GM23338 (cell line): ENCODE results near the gene PTPRN2. TPM values are rescaled to one million over a fixed set of nuclear protein-coding genes. Genes with fewer than 3 reads are reported as not detected.

ENCODE experiments used
- ATAC-seq: fragments of 200-7000 bp; cut with Tn5 transposase; 3 replicates; pipeline ENCODE4 v1.9.1; 2020
- DNase-seq: peaks from one replicate; pipeline ENCODE4 v3.0.0-alpha.2; 2015; ENCODE audit warnings: low spot score
- H2AFZ ChIP-seq: fragments of 200-600 bp; sonication (generic); 2 replicates; pipeline ENCODE4 v1.8.0; 2016; ENCODE audit warnings: antibody characterized with exemption, mild to moderate bottlenecking, moderate library complexity
- H3F3A ChIP-seq: fragments of 200-600 bp; sonication (generic); replicated peaks from 2 replicates; pipeline ENCODE4 v1.8.0; 2017; ENCODE audit warnings: antibody characterized with exemption, mixed run types, low read depth
- H3K27ac ChIP-seq: fragments of 200-600 bp; sonication (generic); 2 replicates; pipeline ENCODE4 v1.6.1; 2016; ENCODE audit warnings: low read depth
- H3K27me3 ChIP-seq: fragments of 200-600 bp; sonication (generic); 2 replicates; pipeline ENCODE4 v1.8.0; 2016; ENCODE audit warnings: mild to moderate bottlenecking, mixed run types, moderate library complexity; ENCODE audit not compliant: insufficient read depth
- H3K36me3 ChIP-seq: fragments of 200-600 bp; sonication (generic); 2 replicates; pipeline ENCODE4 v1.8.0; 2016; ENCODE audit warnings: mild to moderate bottlenecking; ENCODE audit not compliant: insufficient read depth
- H3K4me1 ChIP-seq: fragments of 200-600 bp; sonication (generic); 2 replicates; pipeline ENCODE4 v1.8.0; 2016; ENCODE audit warnings: mild to moderate bottlenecking, moderate library complexity; ENCODE audit not compliant: insufficient read depth
- H3K4me2 ChIP-seq: fragments of 200-600 bp; sonication (generic); 2 replicates; pipeline ENCODE4 v1.7.1; 2017; ENCODE audit warnings: mixed run types
- H3K4me3 ChIP-seq: fragments of 200-600 bp; sonication (generic); 2 replicates; pipeline ENCODE4 v1.6.1; 2016; ENCODE audit warnings: mixed run types
- H3K79me2 ChIP-seq: fragments of 200-600 bp; sonication (generic); replicated peaks from 2 replicates; pipeline ENCODE4 v1.8.0; 2017; ENCODE audit warnings: mild to moderate bottlenecking; ENCODE audit not compliant: insufficient read depth
- H3K9me2 ChIP-seq: fragments of 200-600 bp; sonication (generic); 2 replicates; pipeline ENCODE4 v1.8.0; 2017; ENCODE audit not compliant: insufficient read depth
- H4K20me1 ChIP-seq: fragments of 200-600 bp; sonication (generic); replicated peaks from 2 replicates; pipeline ENCODE4 v1.8.0; 2017; ENCODE audit warnings: mild to moderate bottlenecking; ENCODE audit not compliant: insufficient read depth
- H3K27ac Mint-ChIP-seq: 2 replicates; pipeline ENCODE4 v1.8.0; 2020; ENCODE audit warnings: inconsistent platforms, mild to moderate bottlenecking, moderate library complexity, mixed read lengths
- H3K27me3 Mint-ChIP-seq: 3 replicates; pipeline ENCODE4 v1.8.0; 2022; ENCODE audit warnings: low read depth, mild to moderate bottlenecking, moderate library complexity, mixed read lengths, inconsistent platforms; ENCODE audit not compliant: insufficient read depth, poor library complexity
- H3K36me3 Mint-ChIP-seq: 3 replicates; pipeline ENCODE4 v1.8.0; 2021; ENCODE audit warnings: low read depth, mild to moderate bottlenecking, inconsistent platforms, moderate library complexity, mixed read lengths
- H3K4me1 Mint-ChIP-seq: 3 replicates; pipeline ENCODE4 v1.8.0; 2020; ENCODE audit warnings: mild to moderate bottlenecking, inconsistent platforms, mixed read lengths
- H3K4me3 Mint-ChIP-seq: 3 replicates; pipeline ENCODE4 v1.8.0; 2021; ENCODE audit warnings: moderate library complexity, mild to moderate bottlenecking, inconsistent platforms, mixed read lengths
- H3K9me3 Mint-ChIP-seq: 3 replicates; pipeline ENCODE4 v1.8.0; 2020; ENCODE audit warnings: moderate library complexity, mild to moderate bottlenecking, inconsistent platforms, mixed read lengths
- CREB1 ChIP-seq: fragments of 250-450 bp; sonication (Bioruptor Pico); IDR thresholded peaks from 2 replicates; pipeline ENCODE4 v1.5.0; 2020; ENCODE audit warnings: low read depth, mild to moderate bottlenecking, moderate library complexity
- EZH2 ChIP-seq: fragments of 200-600 bp; sonication (generic); IDR thresholded peaks from one replicate; pipeline ENCODE4 v1.8.0; 2017; ENCODE audit warnings: antibody characterized with exemption, mild to moderate bottlenecking, low read depth; ENCODE audit not compliant: unreplicated experiment
- NANOG ChIP-seq: IDR thresholded peaks from 2 replicates; pipeline ENCODE4 v1.6.1; 2016; ENCODE audit warnings: antibody characterized with exemption, borderline replicate concordance
- STAT1 ChIP-seq: IDR thresholded peaks from one replicate; pipeline ENCODE4 v1.6.1; 2016; ENCODE audit warnings: antibody characterized with exemption; ENCODE audit not compliant: unreplicated experiment
- ZNF114 ChIP-seq: fragments of 250-450 bp; sonication (Bioruptor Pico); IDR thresholded peaks from 2 replicates; pipeline ENCODE4 v1.5.0; 2020; ENCODE audit warnings: mild to moderate bottlenecking, moderate library complexity
- polyA plus RNA-seq: library from polyadenylated mRNA; unstranded; fragments of >200 nt; fragmentation: Nextera tagmentation; extraction: Ambion mirVana; gene quantifications from 2 replicates; pipeline ENCODE4 v1.2.1, GENCODE V29; 2016
- total RNA-seq: library from RNA; depleted of rRNA; stranded (reverse); fragments of >200 nt; shearing (Covaris generic); gene quantifications from 2 replicates; pipeline ENCODE4 v1.2.3, GENCODE V29; 2014
- TF ChIP-seq, protein P1 (sequence below): IDR thresholded peaks from one replicate; pipeline ENCODE4 v1.6.1; 2018; ENCODE audit warnings: antibody characterized with exemption; ENCODE audit not compliant: unreplicated experiment
- TF ChIP-seq, protein P2 (sequence below), 2 experiments: fragments of 200-600 bp in 1 of 2; sonication (generic) in 1 of 2; conservative IDR thresholded peaks; 2 replicates each; pipeline versions ENCODE4 v1.5.1 to v1.6.1; 2016 to 2017; ENCODE audit warnings: antibody characterized with exemption in 2 of 2, low read depth in 2 of 2, mild to moderate bottlenecking in 2 of 2, moderate library complexity in 1 of 2

PTPRN2 gene
- total and polyA plus RNA-seq, 2 experiments from 2014 or later: 0.87 to 4.0 TPM

DNA sequence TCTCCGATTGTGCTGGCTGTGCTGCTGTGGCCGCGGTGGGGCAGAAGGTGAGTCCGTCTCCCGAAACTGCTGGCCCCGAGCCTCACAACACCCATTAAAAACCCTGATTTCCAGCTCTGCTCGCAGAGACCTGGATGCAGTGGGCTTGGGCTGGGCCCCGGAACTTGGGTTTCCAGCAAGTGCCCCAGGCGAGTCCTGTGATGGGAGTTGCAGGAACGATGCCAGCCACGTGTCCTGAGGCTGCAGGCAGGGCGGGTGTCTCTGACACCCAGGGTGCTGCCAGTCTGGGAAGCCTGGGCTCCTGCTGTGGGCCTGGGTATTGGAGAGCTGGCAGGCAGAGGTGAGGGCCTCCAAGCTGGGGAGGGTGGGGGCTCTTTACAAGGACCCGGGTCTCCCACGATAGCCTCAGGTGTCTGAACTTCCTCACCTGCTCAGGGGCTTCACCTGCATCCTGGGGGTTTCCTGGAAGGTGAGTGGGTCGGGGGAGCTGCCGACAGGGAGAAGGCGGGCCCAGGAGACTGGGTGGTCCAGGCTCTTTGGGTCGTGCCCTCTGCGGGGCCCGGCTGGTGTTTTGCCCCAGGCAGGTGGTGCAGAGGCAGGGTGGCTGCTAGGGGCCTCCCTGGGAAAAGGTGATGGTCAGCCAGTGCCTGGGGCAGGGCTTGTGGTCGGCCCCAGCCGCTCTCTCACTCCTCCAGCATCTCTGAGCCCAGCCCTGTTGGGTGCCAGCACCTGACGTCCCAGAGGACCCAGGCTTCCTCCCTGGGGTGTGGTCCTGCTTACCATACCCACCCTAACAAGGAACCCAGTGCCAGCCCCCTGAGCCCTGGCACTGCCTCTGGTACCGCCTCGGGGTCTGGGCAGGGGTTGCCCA lies 1070.5 kb downstream of the PTPRN2 start (continued):
- TF ChIP-seq, protein P1, sequence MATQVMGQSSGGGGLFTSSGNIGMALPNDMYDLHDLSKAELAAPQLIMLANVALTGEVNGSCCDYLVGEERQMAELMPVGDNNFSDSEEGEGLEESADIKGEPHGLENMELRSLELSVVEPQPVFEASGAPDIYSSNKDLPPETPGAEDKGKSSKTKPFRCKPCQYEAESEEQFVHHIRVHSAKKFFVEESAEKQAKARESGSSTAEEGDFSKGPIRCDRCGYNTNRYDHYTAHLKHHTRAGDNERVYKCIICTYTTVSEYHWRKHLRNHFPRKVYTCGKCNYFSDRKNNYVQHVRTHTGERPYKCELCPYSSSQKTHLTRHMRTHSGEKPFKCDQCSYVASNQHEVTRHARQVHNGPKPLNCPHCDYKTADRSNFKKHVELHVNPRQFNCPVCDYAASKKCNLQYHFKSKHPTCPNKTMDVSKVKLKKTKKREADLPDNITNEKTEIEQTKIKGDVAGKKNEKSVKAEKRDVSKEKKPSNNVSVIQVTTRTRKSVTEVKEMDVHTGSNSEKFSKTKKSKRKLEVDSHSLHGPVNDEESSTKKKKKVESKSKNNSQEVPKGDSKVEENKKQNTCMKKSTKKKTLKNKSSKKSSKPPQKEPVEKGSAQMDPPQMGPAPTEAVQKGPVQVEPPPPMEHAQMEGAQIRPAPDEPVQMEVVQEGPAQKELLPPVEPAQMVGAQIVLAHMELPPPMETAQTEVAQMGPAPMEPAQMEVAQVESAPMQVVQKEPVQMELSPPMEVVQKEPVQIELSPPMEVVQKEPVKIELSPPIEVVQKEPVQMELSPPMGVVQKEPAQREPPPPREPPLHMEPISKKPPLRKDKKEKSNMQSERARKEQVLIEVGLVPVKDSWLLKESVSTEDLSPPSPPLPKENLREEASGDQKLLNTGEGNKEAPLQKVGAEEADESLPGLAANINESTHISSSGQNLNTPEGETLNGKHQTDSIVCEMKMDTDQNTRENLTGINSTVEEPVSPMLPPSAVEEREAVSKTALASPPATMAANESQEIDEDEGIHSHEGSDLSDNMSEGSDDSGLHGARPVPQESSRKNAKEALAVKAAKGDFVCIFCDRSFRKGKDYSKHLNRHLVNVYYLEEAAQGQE: no peak
- TF ChIP-seq CREB1 (CRISPR knock-in tag): no peak
- no peak for TF ChIP-seq ZNF114 (CRISPR knock-in tag)
- no peak for TF ChIP-seq EZH2

DNA sequence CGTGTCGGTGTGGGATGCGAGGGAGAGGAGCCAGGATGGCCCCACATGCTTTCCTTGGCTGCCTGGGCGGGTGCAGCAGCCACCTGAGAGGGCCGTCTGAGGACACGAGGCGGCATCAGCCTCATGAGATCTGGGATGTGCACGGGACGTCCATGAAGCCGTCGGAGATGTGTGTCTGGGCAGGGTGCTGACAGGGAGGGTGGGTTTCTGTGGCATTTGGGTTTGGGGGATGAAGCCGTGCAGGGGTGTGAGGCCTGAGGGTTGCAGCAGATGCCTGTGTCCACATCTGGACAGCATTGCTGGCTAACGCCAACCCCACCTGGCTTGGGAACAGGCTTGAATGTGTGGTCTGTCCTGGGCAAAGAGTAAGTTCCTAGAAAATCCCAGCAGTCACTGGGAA lies 1071.3 kb downstream of the PTPRN2 start:
- Histone ChIP-seq H3F3A (no peaks in the 10 kb centered on the region), H3K4me3 (no peak overlapping the region), H3K27me3 (no peaks in the 10 kb centered on the region), H3K4me1 (no peaks in the 10 kb centered on the region), H2AFZ (no peak overlapping the region), H3K79me2 (no peaks in the 10 kb centered on the region), H3K27ac (no peak overlapping the region), H3K4me2 (no peak overlapping the region), H3K9me2 (no peaks in the 10 kb centered on the region), H4K20me1 (no peaks in the 10 kb centered on the region), H3K36me3 (no peaks in the 10 kb centered on the region)
- DNase-seq (no peak), ATAC-seq (no peak)
- Mint-ChIP-seq H3K27me3 (peaks cover 7% of the 10 kb centered on the region), H3K4me3 (no peak overlapping the region), H3K4me1 (no peaks in the 10 kb centered on the region), H3K27ac (no peak overlapping the region), H3K9me3 (peaks cover 95% of the 10 kb centered on the region), H3K36me3 (peaks cover 33% of the 10 kb centered on the region)
- TF ChIP-seq NANOG (no peak), EZH2 (no peak), CREB1 (CRISPR knock-in tag) (no peak), ZNF114 (CRISPR knock-in tag) (no peak)

DNA sequence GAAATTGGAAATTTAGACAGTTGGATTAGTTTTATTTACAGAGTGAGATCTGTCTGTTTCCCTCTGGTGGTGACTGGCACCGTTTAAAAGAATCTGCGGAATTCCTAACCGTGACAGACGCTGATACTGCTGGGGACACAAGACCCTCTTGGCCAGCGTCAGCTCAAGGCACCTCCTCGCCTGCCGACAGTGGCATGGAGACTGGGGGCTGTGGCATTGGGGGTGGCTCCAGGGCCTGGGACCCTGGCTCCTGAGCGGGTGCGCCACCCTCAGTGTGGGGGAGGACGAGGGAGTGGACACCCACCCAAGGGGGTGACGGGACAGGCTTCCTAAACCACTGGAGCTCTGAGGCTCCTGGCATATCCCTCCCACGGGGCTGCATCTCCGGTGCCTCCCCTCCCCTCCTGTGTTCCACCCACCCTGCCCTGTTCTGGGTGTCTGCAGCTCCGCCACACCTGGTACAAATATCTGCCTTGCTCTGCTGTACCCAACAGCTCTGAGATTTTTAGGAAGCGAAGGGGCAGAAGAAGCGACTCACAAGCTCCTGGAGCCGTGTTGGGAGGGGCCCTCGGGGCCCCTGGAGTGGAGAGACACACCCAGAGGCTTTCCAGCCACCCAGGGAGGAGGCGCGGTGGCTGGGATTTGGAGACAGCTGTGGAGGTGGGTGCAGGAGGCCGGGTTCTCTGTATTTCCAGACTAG lies 1072.1 kb downstream of the PTPRN2 start:
- Mint-ChIP-seq H3K9me3 (peaks cover 94% of the 10 kb centered on the region), H3K36me3 (peaks cover 27% of the 10 kb centered on the region), H3K4me3 (no peak overlapping the region), H3K4me1 (no peaks in the 10 kb centered on the region), H3K27ac (no peak overlapping the region), H3K27me3 (peaks cover 7% of the 10 kb centered on the region)
- Histone ChIP-seq H4K20me1 (no peaks in the 10 kb centered on the region), H3K27me3 (no peaks in the 10 kb centered on the region), H3K4me1 (no peaks in the 10 kb centered on the region), H3K36me3 (no peaks in the 10 kb centered on the region), H3K9me2 (no peaks in the 10 kb centered on the region), H3K79me2 (no peaks in the 10 kb centered on the region), H2AFZ (no peak overlapping the region), H3K4me2 (no peak overlapping the region), H3K27ac (no peak overlapping the region), H3F3A (no peaks in the 10 kb centered on the region), H3K4me3 (no peak overlapping the region)
- no peak for DNase-seq
- no peak for ATAC-seq
- TF ChIP-seq, protein P2, sequence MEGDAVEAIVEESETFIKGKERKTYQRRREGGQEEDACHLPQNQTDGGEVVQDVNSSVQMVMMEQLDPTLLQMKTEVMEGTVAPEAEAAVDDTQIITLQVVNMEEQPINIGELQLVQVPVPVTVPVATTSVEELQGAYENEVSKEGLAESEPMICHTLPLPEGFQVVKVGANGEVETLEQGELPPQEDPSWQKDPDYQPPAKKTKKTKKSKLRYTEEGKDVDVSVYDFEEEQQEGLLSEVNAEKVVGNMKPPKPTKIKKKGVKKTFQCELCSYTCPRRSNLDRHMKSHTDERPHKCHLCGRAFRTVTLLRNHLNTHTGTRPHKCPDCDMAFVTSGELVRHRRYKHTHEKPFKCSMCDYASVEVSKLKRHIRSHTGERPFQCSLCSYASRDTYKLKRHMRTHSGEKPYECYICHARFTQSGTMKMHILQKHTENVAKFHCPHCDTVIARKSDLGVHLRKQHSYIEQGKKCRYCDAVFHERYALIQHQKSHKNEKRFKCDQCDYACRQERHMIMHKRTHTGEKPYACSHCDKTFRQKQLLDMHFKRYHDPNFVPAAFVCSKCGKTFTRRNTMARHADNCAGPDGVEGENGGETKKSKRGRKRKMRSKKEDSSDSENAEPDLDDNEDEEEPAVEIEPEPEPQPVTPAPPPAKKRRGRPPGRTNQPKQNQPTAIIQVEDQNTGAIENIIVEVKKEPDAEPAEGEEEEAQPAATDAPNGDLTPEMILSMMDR (conservative IDR thresholded peaks at IDR 0.05; ENCODE audit: low read depth in 2 of 2): no peak
- TF ChIP-seq STAT1: no peak
- TF ChIP-seq, protein P1: no peak
